Peyer's patch (tissue), 4 donors: ENCODE data around the gene WDR59.

Experiments used
- POLR2A ChIP-seq, 2 donors: fragments of 450-650 bp; IDR thresholded peaks; one replicate each; pipeline ENCODE4 v1.5.1; 2017; ENCODE audit warnings: antibody characterized with exemption in 2 of 2, mild to moderate bottlenecking in 2 of 2, moderate library complexity in 2 of 2
- TF ChIP-seq, protein P1 (sequence below), 6 experiments: fragments of 450-650 bp in 4 of 6; fragments of 200-600 bp in 2 of 6; sonication (generic) in 1 of 6; IDR thresholded peaks; one replicate each; pipeline ENCODE4 v1.5.1; 2017 to 2019; ENCODE audit warnings: antibody characterized with exemption in 6 of 6, mild to moderate bottlenecking in 3 of 6, moderate library complexity in 1 of 6

DNA sequence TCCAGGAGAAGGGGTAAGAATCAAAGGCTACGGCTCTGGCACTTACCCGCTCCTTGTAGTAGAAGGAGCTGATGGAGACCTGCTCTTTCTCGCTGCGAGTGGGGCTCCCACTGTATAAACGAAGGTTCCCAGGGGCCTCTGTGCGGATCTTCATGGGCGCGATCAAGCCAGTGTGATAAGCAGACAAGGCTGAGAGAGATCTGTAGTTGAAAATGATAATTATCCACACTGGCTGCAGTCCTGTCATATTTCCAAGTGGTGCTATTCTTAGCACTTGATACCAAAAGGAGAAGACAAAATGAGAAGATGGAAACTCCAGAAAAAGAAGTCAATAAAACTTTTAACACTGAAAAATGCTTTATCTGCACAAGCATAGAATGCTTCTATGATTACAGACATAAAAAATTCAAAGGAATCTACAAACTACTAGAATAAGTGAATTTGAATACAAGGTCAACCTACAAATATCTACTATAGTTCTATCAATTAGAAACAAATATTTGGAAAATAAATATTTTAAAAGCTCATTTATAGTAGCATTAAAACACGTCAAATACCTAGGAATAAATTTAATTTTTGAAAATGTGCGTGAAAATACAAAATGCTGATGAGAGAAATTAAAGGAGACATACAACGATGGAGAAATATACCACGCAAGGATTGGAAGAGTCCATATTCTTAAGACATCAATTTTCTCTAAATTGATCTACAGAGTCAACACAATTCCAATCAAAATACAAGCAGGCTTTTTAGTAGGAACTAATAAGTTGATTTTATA is 80.8 kb downstream of the WDR59 start:
- TF ChIP-seq, protein P1, sequence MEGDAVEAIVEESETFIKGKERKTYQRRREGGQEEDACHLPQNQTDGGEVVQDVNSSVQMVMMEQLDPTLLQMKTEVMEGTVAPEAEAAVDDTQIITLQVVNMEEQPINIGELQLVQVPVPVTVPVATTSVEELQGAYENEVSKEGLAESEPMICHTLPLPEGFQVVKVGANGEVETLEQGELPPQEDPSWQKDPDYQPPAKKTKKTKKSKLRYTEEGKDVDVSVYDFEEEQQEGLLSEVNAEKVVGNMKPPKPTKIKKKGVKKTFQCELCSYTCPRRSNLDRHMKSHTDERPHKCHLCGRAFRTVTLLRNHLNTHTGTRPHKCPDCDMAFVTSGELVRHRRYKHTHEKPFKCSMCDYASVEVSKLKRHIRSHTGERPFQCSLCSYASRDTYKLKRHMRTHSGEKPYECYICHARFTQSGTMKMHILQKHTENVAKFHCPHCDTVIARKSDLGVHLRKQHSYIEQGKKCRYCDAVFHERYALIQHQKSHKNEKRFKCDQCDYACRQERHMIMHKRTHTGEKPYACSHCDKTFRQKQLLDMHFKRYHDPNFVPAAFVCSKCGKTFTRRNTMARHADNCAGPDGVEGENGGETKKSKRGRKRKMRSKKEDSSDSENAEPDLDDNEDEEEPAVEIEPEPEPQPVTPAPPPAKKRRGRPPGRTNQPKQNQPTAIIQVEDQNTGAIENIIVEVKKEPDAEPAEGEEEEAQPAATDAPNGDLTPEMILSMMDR (IDR thresholded peaks at IDR 0.05): no peak
- TF ChIP-seq POLR2A (IDR thresholded peaks at IDR 0.05): no peak
